ENCODE data around the gene OTOS.

OTOS gene

GRCh38 chr2:240140511-240140910, at the start of gene OTOS:
Gene OTOS, minus strand, starts transcription at chr2:240140658. Its CDS starts 332 bp downstream, at chr2:240140326.
- DNase-seq: no peak

GRCh38 chr2:240189686-240190085, 49.2 kb upstream of the OTOS start:
- no peak for DNase-seq

- no peak for DNase-seq
These were observed 47.6 kb upstream of the OTOS start for GRCh38 chr2:240187989-240188590.

GRCh38 chr2:240186191-240186725, 45.8 kb upstream of the OTOS start:
- no peak for DNase-seq

- DNase-seq: no peak
These were observed 44.2 kb upstream of the OTOS start for GRCh38 chr2:240184656-240185055.

GRCh38 chr2:240183875-240184590, 43.6 kb upstream of the OTOS start:
- no peak for DNase-seq

GRCh38 chr2:240183006-240183874, 42.8 kb upstream of the OTOS start:
- no peak for DNase-seq

GRCh38 chr2:240182476-240182875, 42.0 kb upstream of the OTOS start:
- DNase-seq: no peak

GRCh38 chr2:240182001-240182400, 41.5 kb upstream of the OTOS start:
- no peak for DNase-seq

GRCh38 chr2:240179941-240180666, 39.6 kb upstream of the OTOS start:
- no peak for DNase-seq

GRCh38 chr2:240179186-240179815, 38.8 kb upstream of the OTOS start:
- no peak for DNase-seq

GRCh38 chr2:240178564-240178963, 38.1 kb upstream of the OTOS start:
- no peak for DNase-seq

- no peak for DNase-seq
These were observed 34.0 kb upstream of the OTOS start for GRCh38 chr2:240174496-240174895.

GRCh38 chr2:240172071-240172895, 31.8 kb upstream of the OTOS start:
- no peak for DNase-seq

GRCh38 chr2:240170883-240171282, 30.4 kb upstream of the OTOS start:
- DNase-seq: no peak

- no peak for DNase-seq
These were observed 29.9 kb upstream of the OTOS start for GRCh38 chr2:240170354-240170735.

- DNase-seq: no peak
These were observed 29.3 kb upstream of the OTOS start for GRCh38 chr2:240169486-240170353.

GRCh38 chr2:240168546-240169361, 28.3 kb upstream of the OTOS start:
- DNase-seq: no peak

GRCh38 chr2:240168041-240168440, 27.6 kb upstream of the OTOS start:
- DNase-seq: no peak

- no peak for DNase-seq
These were observed 27.1 kb upstream of the OTOS start for GRCh38 chr2:240167588-240167880.

Measured in NCI-H526 treated with DMSO at 0.1 percent for 48 hours (cell line).